Natural killer cell (primary cell): ENCODE results near the gene CFL2. TPM values are rescaled to one million over a fixed set of nuclear protein-coding genes. Genes with fewer than 3 reads are reported as not detected.

ENCODE experiments used
- ATAC-seq, 3 donors: fragments of 150-1000 bp in 2 of 3; fragments of 200-7000 bp in 1 of 3; cut with Tn5 transposase; 1 replicate in 1 of 3; 2 replicates in 2 of 3; pipeline ENCODE4 v1.10.0; 2021; ENCODE audit warnings: mild to moderate bottlenecking in 2 of 3, moderate library complexity in 2 of 3
- DNase-seq, 2 donors: peaks; one replicate each; pipeline versions ENCODE4 v3.0.0 to v3.0.0-alpha.2; 2013 to 2021; ENCODE audit warnings: mixed read lengths in 1 of 2
- H3K27ac ChIP-seq: one replicate; pipeline ENCODE4 v1.5.1; 2013; ENCODE audit warnings: mild to moderate bottlenecking, low read length
- H3K27me3 ChIP-seq: one replicate; pipeline ENCODE4 v1.6.1; 2013; ENCODE audit warnings: low read length; ENCODE audit not compliant: control insufficient read depth, insufficient read depth
- H3K36me3 ChIP-seq: one replicate; pipeline ENCODE4 v1.6.1; 2013; ENCODE audit warnings: low read length; ENCODE audit not compliant: control insufficient read depth, insufficient read depth
- H3K4me1 ChIP-seq: one replicate; pipeline ENCODE4 v1.6.1; 2013; ENCODE audit warnings: low read length; ENCODE audit not compliant: control insufficient read depth, insufficient read depth
- H3K4me3 ChIP-seq: one replicate; pipeline ENCODE4 v1.5.1; 2013; ENCODE audit warnings: low read length
- H3K9me3 ChIP-seq: one replicate; pipeline ENCODE4 v1.6.1; 2013; ENCODE audit warnings: low read length; ENCODE audit not compliant: control insufficient read depth, insufficient read depth
- H3K27ac Mint-ChIP-seq, 2 donors: one replicate each; pipeline ENCODE4 v1.8.0; 2022; ENCODE audit warnings: mild to moderate bottlenecking in 2 of 2, mixed read lengths in 2 of 2, moderate library complexity in 1 of 2
- H3K27me3 Mint-ChIP-seq, 2 donors: one replicate each; pipeline ENCODE4 v1.8.0; 2022; ENCODE audit warnings: low read depth in 2 of 2, mixed read lengths in 2 of 2
- H3K36me3 Mint-ChIP-seq: one replicate; pipeline ENCODE4 v1.8.0; 2022; ENCODE audit warnings: mixed read lengths
- H3K4me1 Mint-ChIP-seq, 2 donors: one replicate each; pipeline ENCODE4 v1.8.0; 2022; ENCODE audit warnings: mixed read lengths in 2 of 2
- H3K4me3 Mint-ChIP-seq: one replicate; pipeline ENCODE4 v1.8.0; 2022; ENCODE audit warnings: mild to moderate bottlenecking, moderate library complexity, mixed read lengths
- H3K9me3 Mint-ChIP-seq, 2 donors: one replicate each; pipeline ENCODE4 v1.8.0; 2022; ENCODE audit warnings: mixed read lengths in 2 of 2
- WGBS: methylation state at CpG from one replicate; pipeline ENCODE4 v1.1.7; 2013; ENCODE audit warnings: missing lambda C conversion rate; ENCODE audit not compliant: insufficient coverage; 5-methylcytosine and 5-hydroxymethylcytosine counted together
- intact Hi-C: fragments of 100-400 bp; cut with micrococcal nuclease; formaldehyde crosslinking; loops from one replicate; pipeline ENCODE4 v1.14.2; 2022
- total RNA-seq, 4 donors: library from RNA; stranded (reverse); fragments of 120-200 nt in 1 of 4; gene quantifications; one replicate each; pipeline versions ENCODE4 v1.2.3 to v1.2.4, GENCODE V29; 2013 to 2022
- TF ChIP-seq, protein P1 (sequence below): fragments of 200-600 bp; IDR thresholded peaks from one replicate; pipeline ENCODE4 v1.8.0; 2022; ENCODE audit warnings: antibody characterized with exemption

The CFL2 gene
- total RNA-seq, 3 donors from 2014 or later (not counting 1 experiment from before 2014, with no cell fraction given), result 22.5 to 30.3 (median 25.7) TPM

- ATAC-seq, result no peak
- 83% methylated on average over 7 of the region's 7 CpGs for WGBS
Observed at GRCh38 chr14:34676516-34677211, 37.7 kb downstream of the CFL2 start.

DNA sequence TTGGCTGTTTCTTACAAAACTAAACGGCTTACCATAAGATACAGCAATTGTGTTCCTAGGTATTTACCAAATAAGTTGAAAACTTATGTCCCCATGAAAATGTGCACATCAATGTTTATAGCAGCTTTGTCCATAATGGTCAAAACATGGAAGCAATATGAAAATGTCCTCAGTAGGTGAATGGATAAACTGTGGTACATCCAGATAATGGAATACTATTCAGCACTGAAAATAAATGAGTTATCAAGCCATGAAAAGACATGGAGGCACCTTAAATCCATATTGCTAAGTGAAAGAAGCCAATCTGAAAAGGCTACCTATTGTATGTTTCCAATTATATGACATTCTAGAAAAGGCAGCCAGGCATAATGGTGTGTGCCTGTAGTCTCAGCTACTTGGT is 40.7 kb downstream of the CFL2 start:
- TF ChIP-seq, protein P1, sequence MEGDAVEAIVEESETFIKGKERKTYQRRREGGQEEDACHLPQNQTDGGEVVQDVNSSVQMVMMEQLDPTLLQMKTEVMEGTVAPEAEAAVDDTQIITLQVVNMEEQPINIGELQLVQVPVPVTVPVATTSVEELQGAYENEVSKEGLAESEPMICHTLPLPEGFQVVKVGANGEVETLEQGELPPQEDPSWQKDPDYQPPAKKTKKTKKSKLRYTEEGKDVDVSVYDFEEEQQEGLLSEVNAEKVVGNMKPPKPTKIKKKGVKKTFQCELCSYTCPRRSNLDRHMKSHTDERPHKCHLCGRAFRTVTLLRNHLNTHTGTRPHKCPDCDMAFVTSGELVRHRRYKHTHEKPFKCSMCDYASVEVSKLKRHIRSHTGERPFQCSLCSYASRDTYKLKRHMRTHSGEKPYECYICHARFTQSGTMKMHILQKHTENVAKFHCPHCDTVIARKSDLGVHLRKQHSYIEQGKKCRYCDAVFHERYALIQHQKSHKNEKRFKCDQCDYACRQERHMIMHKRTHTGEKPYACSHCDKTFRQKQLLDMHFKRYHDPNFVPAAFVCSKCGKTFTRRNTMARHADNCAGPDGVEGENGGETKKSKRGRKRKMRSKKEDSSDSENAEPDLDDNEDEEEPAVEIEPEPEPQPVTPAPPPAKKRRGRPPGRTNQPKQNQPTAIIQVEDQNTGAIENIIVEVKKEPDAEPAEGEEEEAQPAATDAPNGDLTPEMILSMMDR, result no peak
- Histone ChIP-seq H3K4me3 (no peak overlapping the region), H3K27me3 (no peaks in the 10 kb centered on the region), H3K4me1 (no peaks in the 10 kb centered on the region), H3K9me3 (no peaks in the 10 kb centered on the region), H3K36me3 (no peaks in the 10 kb centered on the region), H3K27ac (no peak overlapping the region)
- intact Hi-C loops, result loop anchor here (5.0 to 10.0 kb wide), 2 partner anchors 241 to 744 kb away; no protein-coding TSS in a partner anchor
- ATAC-seq, result no peak
- no peaks in the 10 kb centered on the region for H3K36me3 Mint-ChIP-seq
- H3K4me1 Mint-ChIP-seq, result no peaks in the 10 kb centered on the region
- H3K27ac Mint-ChIP-seq, result no peak overlapping the region
- no peak overlapping the region for H3K4me3 Mint-ChIP-seq
- DNase-seq, result no peak
- no peaks in the 10 kb centered on the region for H3K27me3 Mint-ChIP-seq
- H3K9me3 Mint-ChIP-seq, result no peaks in the 10 kb centered on the region
- 100% methylated on average over 1 of the region's 1 CpG for WGBS

More at GRCh38 chr14:34676516-34677211, 37.7 kb downstream of the CFL2 start:
- H3K27ac Mint-ChIP-seq, result no peak overlapping the region
- peaks cover 0 to 3% of the 10 kb centered on the region in 2 donors for H3K27me3 Mint-ChIP-seq
- Histone ChIP-seq H3K4me3 (no peak overlapping the region), H3K4me1 (no peaks in the 10 kb centered on the region), H3K27ac (no peak overlapping the region), H3K36me3 (no peaks in the 10 kb centered on the region), H3K27me3 (no peaks in the 10 kb centered on the region), H3K9me3 (no peaks in the 10 kb centered on the region)
- H3K36me3 Mint-ChIP-seq, result no peaks in the 10 kb centered on the region
- DNase-seq, result no peak
- no peaks in the 10 kb centered on the region for H3K4me1 Mint-ChIP-seq
- intact Hi-C loops, result loop anchor here (10.0 kb wide), 1 partner anchor 238 kb away; no protein-coding TSS in a partner anchor
- TF ChIP-seq, protein P1, result no peak
- no peak overlapping the region for H3K4me3 Mint-ChIP-seq
- no peaks in the 10 kb centered on the region for H3K9me3 Mint-ChIP-seq

- Mint-ChIP-seq H3K9me3 (no peaks in the 10 kb centered on the region), H3K36me3 (no peaks in the 10 kb centered on the region), H3K4me1 (no peaks in the 10 kb centered on the region), H3K27ac (no peak overlapping the region), H3K27me3 (no peaks in the 10 kb centered on the region), H3K4me3 (no peak overlapping the region)
- TF ChIP-seq, protein P1, result no peak
- no peaks in the 10 kb centered on the region for H3K36me3 ChIP-seq
- intact Hi-C loops, result loop anchor here (1.0 to 10.0 kb wide), 3 partner anchors 52 to 746 kb away; no protein-coding TSS in a partner anchor
- ATAC-seq, result no peak
- no peak overlapping the region for H3K4me3 ChIP-seq
- H3K4me1 ChIP-seq, result no peaks in the 10 kb centered on the region
- H3K9me3 ChIP-seq, result no peaks in the 10 kb centered on the region
- 78% methylated on average over 4 of the region's 6 CpGs for WGBS
- H3K27ac ChIP-seq, result no peak overlapping the region
- DNase-seq, result no peak
- no peaks in the 10 kb centered on the region for H3K27me3 ChIP-seq
Observed at GRCh38 chr14:34671716-34672115, 42.7 kb downstream of the CFL2 start.
